ENCODE measurements around the gene PARP12. TPM values are rescaled to one million over a fixed set of nuclear protein-coding genes. Genes with fewer than 3 reads are reported as not detected.

Gene PARP12
- total RNA-seq, 4 donors from 2014 or later, result 37.4 to 46.9 (median 38.9) TPM

- 81 to 86% methylated on average over 9 of the region's 9 CpGs for WGBS, 2 donors
- H3K4me3 ChIP-seq (replicated peaks in 1 of 3), result no peak overlapping the region
- no peaks in the 10 kb centered on the region for H3K27me3 ChIP-seq
- TF ChIP-seq POLR2A (IDR thresholded peaks at IDR 0.05), result no peak
- no peak for TF ChIP-seq CTCF (IDR thresholded peaks at IDR 0.05)
- H3K4me1 ChIP-seq, result no peaks in the 10 kb centered on the region
- intact Hi-C loops (cut with DNase I), result no loop called here
- H3K27ac ChIP-seq, result no peak overlapping the region
- peaks cover 0 to 5% of the 10 kb centered on the region in 2 donors for H3K36me3 ChIP-seq
- no peaks in the 10 kb centered on the region for H3K9me3 ChIP-seq
- DNase-seq, result no peak
Measured at GRCh38 chr7:140018125-140019043, 44.4 kb downstream of the PARP12 start.

GRCh38 chr7:140017543-140017942 lies 45.2 kb downstream of the PARP12 start:
- TF ChIP-seq POLR2A (IDR thresholded peaks at IDR 0.05) (no peak), CTCF (IDR thresholded peaks at IDR 0.05) (no peak)
- WGBS, 2 donors, result 80 to 83% methylated on average over 1 to 2 of the region's 15 CpGs
- Histone ChIP-seq H3K27me3 (no peaks in the 10 kb centered on the region), H3K4me1 (no peaks in the 10 kb centered on the region), H3K36me3 (no peaks in the 10 kb centered on the region), H3K27ac (no peak overlapping the region), H3K9me3 (no peaks in the 10 kb centered on the region), H3K4me3 (replicated peaks in 1 of 3) (no peak overlapping the region)
- intact Hi-C loops (cut with DNase I), result no loop called here
- DNase-seq, result no peak

- TF ChIP-seq CTCF (IDR thresholded peaks at IDR 0.05) (no peak), POLR2A (IDR thresholded peaks at IDR 0.05) (no peak)
- Histone ChIP-seq H3K4me3 (replicated peaks in 1 of 3) (no peak overlapping the region), H3K9me3 (no peaks in the 10 kb centered on the region), H3K27ac (no peak overlapping the region), H3K27me3 (no peaks in the 10 kb centered on the region), H3K4me1 (no peaks in the 10 kb centered on the region), H3K36me3 (no peaks in the 10 kb centered on the region)
- intact Hi-C loops (cut with DNase I), result no loop called here
- no peak for DNase-seq
- WGBS, 2 donors, result 78 to 100% methylated on average over 2 to 7 of the region's 7 CpGs
Measured at GRCh38 chr7:140017034-140017433, 45.7 kb downstream of the PARP12 start.

- no peaks in the 10 kb centered on the region for H3K27me3 ChIP-seq
- 82 to 93% methylated on average over 8 to 9 of the region's 9 CpGs for WGBS, 2 donors
- H3K4me3 ChIP-seq (replicated peaks in 1 of 3), result no peak overlapping the region
- intact Hi-C loops (cut with DNase I), result no loop called here
- no peaks in the 10 kb centered on the region for H3K4me1 ChIP-seq
- TF ChIP-seq POLR2A (IDR thresholded peaks at IDR 0.05) (no peak), CTCF (IDR thresholded peaks at IDR 0.05) (no peak)
- no peaks in the 10 kb centered on the region for H3K36me3 ChIP-seq
- no peak overlapping the region for H3K27ac ChIP-seq
- no peaks in the 10 kb centered on the region for H3K9me3 ChIP-seq
- no peak for DNase-seq
Measured at GRCh38 chr7:140016540-140016939, 46.2 kb downstream of the PARP12 start.

GRCh38 chr7:140015471-140015970 lies 47.2 kb downstream of the PARP12 start:
- no peak for DNase-seq
- H3K27ac ChIP-seq, result no peak overlapping the region
- no peak overlapping the region for H3K4me3 ChIP-seq (replicated peaks in 1 of 3)
- WGBS, 2 donors, result 91 to 95% methylated on average over 11 of the region's 11 CpGs
- TF ChIP-seq CTCF (IDR thresholded peaks at IDR 0.05) (no peak), POLR2A (IDR thresholded peaks at IDR 0.05) (no peak)
- intact Hi-C loops (cut with DNase I), result no loop called here
- no peaks in the 10 kb centered on the region for H3K36me3 ChIP-seq
- H3K4me1 ChIP-seq, result no peaks in the 10 kb centered on the region
- no peaks in the 10 kb centered on the region for H3K9me3 ChIP-seq
- no peaks in the 10 kb centered on the region for H3K27me3 ChIP-seq

Data from thyroid gland (tissue), 4 donors.